ENCODE measurements around the gene PLEKHA7.

DNA sequence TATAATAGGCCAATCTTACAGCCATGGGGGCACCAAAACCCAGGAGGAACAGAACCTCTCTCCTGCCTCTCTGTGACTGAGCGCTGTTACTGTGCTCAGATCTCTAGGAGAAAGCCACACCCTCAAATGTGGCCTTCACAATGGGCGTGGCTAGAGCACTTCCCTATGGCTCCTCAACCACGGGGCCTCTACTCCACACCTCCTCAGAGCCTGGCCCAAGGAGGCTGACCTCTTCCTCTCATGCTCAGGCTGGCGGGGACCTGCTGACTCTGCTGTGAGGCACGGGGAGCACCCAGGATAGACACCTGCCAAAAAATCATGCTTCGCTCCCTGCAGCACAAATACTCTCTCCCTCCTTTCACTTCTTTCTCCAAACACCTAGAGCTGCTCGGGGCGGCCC lies 234.8 kb downstream of the PLEKHA7 start:
- TF ChIP-seq, protein P1, sequence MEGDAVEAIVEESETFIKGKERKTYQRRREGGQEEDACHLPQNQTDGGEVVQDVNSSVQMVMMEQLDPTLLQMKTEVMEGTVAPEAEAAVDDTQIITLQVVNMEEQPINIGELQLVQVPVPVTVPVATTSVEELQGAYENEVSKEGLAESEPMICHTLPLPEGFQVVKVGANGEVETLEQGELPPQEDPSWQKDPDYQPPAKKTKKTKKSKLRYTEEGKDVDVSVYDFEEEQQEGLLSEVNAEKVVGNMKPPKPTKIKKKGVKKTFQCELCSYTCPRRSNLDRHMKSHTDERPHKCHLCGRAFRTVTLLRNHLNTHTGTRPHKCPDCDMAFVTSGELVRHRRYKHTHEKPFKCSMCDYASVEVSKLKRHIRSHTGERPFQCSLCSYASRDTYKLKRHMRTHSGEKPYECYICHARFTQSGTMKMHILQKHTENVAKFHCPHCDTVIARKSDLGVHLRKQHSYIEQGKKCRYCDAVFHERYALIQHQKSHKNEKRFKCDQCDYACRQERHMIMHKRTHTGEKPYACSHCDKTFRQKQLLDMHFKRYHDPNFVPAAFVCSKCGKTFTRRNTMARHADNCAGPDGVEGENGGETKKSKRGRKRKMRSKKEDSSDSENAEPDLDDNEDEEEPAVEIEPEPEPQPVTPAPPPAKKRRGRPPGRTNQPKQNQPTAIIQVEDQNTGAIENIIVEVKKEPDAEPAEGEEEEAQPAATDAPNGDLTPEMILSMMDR (conservative IDR thresholded peaks at IDR 0.05; ENCODE audit: low read depth, low read length): no peak
- no peak for TF ChIP-seq EZH2 (IDR thresholded peaks at IDR 0.05; ENCODE audit: low read length, unreplicated experiment)

All from PC-3 (cell line).